NT2/D1 (cell line): ENCODE results near the gene KAT6B.

Experiments used
- SUZ12 ChIP-seq: IDR thresholded peaks from 2 replicates; pipeline ENCODE4 v1.6.1; 2011; ENCODE audit not compliant: insufficient read length, insufficient read depth; ENCODE audit errors: extremely low read depth
- YY1 ChIP-seq: IDR thresholded peaks from 2 replicates; pipeline ENCODE4 v1.6.1; 2011; ENCODE audit not compliant: insufficient read length, insufficient read depth
- ZNF274 ChIP-seq: IDR thresholded peaks from 2 replicates; pipeline ENCODE4 v1.6.1; 2011; ENCODE audit warnings: mild to moderate bottlenecking, low read depth, low read length

DNA sequence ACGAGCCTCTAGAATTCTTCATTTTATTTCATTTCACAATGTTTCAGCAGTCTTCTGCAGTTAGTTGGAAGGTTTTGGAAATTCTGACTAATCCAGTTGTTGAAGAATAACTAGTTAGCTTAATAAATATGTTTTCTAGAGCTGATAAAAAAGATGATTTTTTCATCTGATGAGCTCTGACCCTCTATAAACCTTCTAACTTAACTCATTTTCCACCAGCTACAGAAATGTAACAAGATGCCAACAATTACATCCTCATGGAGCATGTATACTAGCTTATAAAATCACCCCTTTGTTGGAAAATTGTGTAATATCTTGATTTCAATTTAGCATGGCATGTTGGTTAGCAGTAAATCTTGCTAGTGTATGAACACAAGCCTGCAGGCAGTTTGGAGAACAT lies 33.1 kb downstream of the KAT6B start:
- no peak for TF ChIP-seq YY1
- no peak for TF ChIP-seq SUZ12
- TF ChIP-seq ZNF274, result no peak
